HepG2 (cell line): ENCODE measurements around the gene VCAM1. TPM values are rescaled to one million over a fixed set of nuclear protein-coding genes. Genes with fewer than 3 reads are reported as not detected.

Source experiments
- ATAC-seq: fragments of 200-7000 bp; cut with Tn5 transposase; 3 replicates; pipeline ENCODE4 v1.9.1; 2020; ENCODE audit warnings: mild to moderate bottlenecking, moderate library complexity
- BruUV-seq: library from RNA; stranded (reverse); fragments of 400-500 nt; replicated peaks from 2 replicates; lab custom pipeline; 2021; lab: Mats Ljungman, UMichigan
- CTCF ChIA-PET: fragments of 300-600 bp; formaldehyde crosslinking; extraction: SDS; loops from one replicate; lab custom pipeline; 2021; ENCODE audit warnings: low total read pairs, inconsistent platforms, low intra/inter-chr PET ratio; lab: Yijun Ruan, JAX
- POLR2A ChIA-PET: fragments of 350-600 bp; sonication (Branson Sonifier 250); formaldehyde crosslinking; loops from one replicate; lab custom pipeline; 2020; ENCODE audit warnings: antibody characterized with exemption, inconsistent platforms; lab: Yijun Ruan, JAX
- DNase-seq: peaks from one replicate; pipeline ENCODE4 v3.0.0-alpha.2; 2015; ENCODE audit warnings: low spot score
- FAIRE-seq: peaks from 3 replicates; lab custom pipeline; 2011; peaks lifted over from hg19 to GRCh38; lab: Jason Lieb, UNC
- H2AFZ ChIP-seq: one replicate; pipeline ENCODE4 v1.6.1; 2011; ENCODE audit warnings: low read length, inconsistent platforms
- H3K27ac ChIP-seq: fragments of 300-600 bp; 3 replicates; pipeline ENCODE4 v1.8.0; 2011; ENCODE audit warnings: mixed run types, mild to moderate bottlenecking, mixed read lengths, low read length, inconsistent platforms; ENCODE audit not compliant: insufficient read depth; ENCODE audit errors: extremely low read length
- H3K27me3 ChIP-seq, 2 experiments: fragments of 200-600 bp in 1 of 2; 2 replicates in 1 of 2; 3 replicates in 1 of 2; pipeline versions ENCODE4 v1.6.0 to v1.8.0; 2011; ENCODE audit warnings: low read length in 2 of 2, mild to moderate bottlenecking in 2 of 2, moderate library complexity in 2 of 2, inconsistent platforms in 1 of 2; ENCODE audit not compliant: insufficient read depth in 2 of 2, control insufficient read depth in 1 of 2
- H3K36me3 ChIP-seq, 2 experiments: fragments of 200-600 bp in 1 of 2; replicated peaks in 1 of 2; 2 replicates in 1 of 2; 3 replicates in 1 of 2; pipeline versions ENCODE4 v1.5.1 to v1.8.0; 2011; ENCODE audit warnings: low read length in 2 of 2, inconsistent platforms in 1 of 2; ENCODE audit not compliant: insufficient read depth in 2 of 2, control insufficient read depth in 1 of 2
- H3K4me1 ChIP-seq: 2 replicates; pipeline ENCODE4 v1.5.1; 2012; ENCODE audit warnings: low read length, inconsistent platforms; ENCODE audit not compliant: insufficient read depth
- H3K4me2 ChIP-seq: 2 replicates; pipeline ENCODE4 v1.6.0; 2011; ENCODE audit warnings: low read depth, low read length, inconsistent platforms
- H3K4me3 ChIP-seq, 3 experiments: fragments of 200-600 bp in 1 of 3; sonication (generic), shearing (Covaris generic) in 1 of 3; replicated peaks in 1 of 3; 2 replicates each; pipeline ENCODE4 v1.5.1; 2011 to 2016; ENCODE audit warnings: low read length in 3 of 3, inconsistent platforms in 2 of 3, low read depth in 2 of 3, mild to moderate bottlenecking in 2 of 3, control low read depth in 1 of 3, mixed read lengths in 1 of 3; ENCODE audit not compliant: insufficient read depth in 1 of 3
- H3K79me2 ChIP-seq: one replicate; pipeline ENCODE4 v1.6.1; 2011; ENCODE audit warnings: low read length, inconsistent platforms; ENCODE audit not compliant: insufficient read depth
- H3K9ac ChIP-seq: 2 replicates; pipeline ENCODE4 v1.6.0; 2011; ENCODE audit warnings: mild to moderate bottlenecking, low read depth, low read length, inconsistent platforms; ENCODE audit not compliant: insufficient read depth
- H3K9me3 ChIP-seq: 2 replicates; pipeline ENCODE4 v1.5.1; 2012; ENCODE audit warnings: mild to moderate bottlenecking, low read length
- H4K20me1 ChIP-seq: 2 replicates; pipeline ENCODE4 v1.6.0; 2011; ENCODE audit warnings: inconsistent platforms, mild to moderate bottlenecking, low read length, moderate library complexity; ENCODE audit not compliant: insufficient read depth
- CENPX ChIP-seq: sonication (generic); formaldehyde crosslinking; IDR thresholded peaks from 2 replicates; pipeline ENCODE4 v1.9.0; 2021; ENCODE audit warnings: mild to moderate bottlenecking, missing genetic modification reagents, moderate library complexity
- DBP ChIP-seq: sonication (generic); formaldehyde crosslinking; IDR thresholded peaks from 2 replicates; pipeline ENCODE4 v1.4.0; 2020; ENCODE audit warnings: missing genetic modification reagents; ENCODE audit errors: not compliant biosample characterization
- ETV6 ChIP-seq: sonication (generic); formaldehyde crosslinking; conservative IDR thresholded peaks from 2 replicates; pipeline ENCODE4 v1.4.0; 2020; ENCODE audit warnings: missing genetic modification reagents
- FOXK1 ChIP-seq: sonication (generic); formaldehyde crosslinking; IDR thresholded peaks from 2 replicates; pipeline ENCODE4 v1.4.0; 2020; ENCODE audit warnings: low read depth, missing genetic modification reagents, borderline replicate concordance
- FOXO1 ChIP-seq: sonication (generic); formaldehyde crosslinking; IDR thresholded peaks from 2 replicates; pipeline ENCODE4 v1.4.0; 2020; ENCODE audit warnings: missing genetic modification reagents
- POLR2AphosphoS2 ChIP-seq: IDR thresholded peaks from 2 replicates; pipeline ENCODE4 v1.6.1; 2011; ENCODE audit warnings: low read depth, low read length, improper control_type of control experiment
- RAD51 ChIP-seq: fragments of 450-650 bp; IDR thresholded peaks from 2 replicates; pipeline ENCODE4 v1.6.1; 2016; ENCODE audit warnings: borderline replicate concordance
- RFX3 ChIP-seq: IDR thresholded peaks from 2 replicates; pipeline ENCODE4 v1.6.1; 2016; ENCODE audit warnings: missing biosample characterization, missing genetic modification reagents
- SNAI1 ChIP-seq: sonication (generic); formaldehyde crosslinking; IDR thresholded peaks from 2 replicates; pipeline ENCODE4 v1.5.0; 2020; ENCODE audit warnings: mild to moderate bottlenecking, missing genetic modification reagents, borderline replicate concordance
- TCF12 ChIP-seq, 2 experiments: fragments of 450-650 bp in 1 of 2; sonication (generic) in 1 of 2; formaldehyde crosslinking in 1 of 2; IDR thresholded peaks; 2 replicates each; pipeline versions ENCODE4 v1.6.1 to v1.8.0; 2017 to 2022; ENCODE audit warnings: antibody characterized with exemption in 1 of 2, mild to moderate bottlenecking in 1 of 2, missing genetic modification reagents in 1 of 2, moderate library complexity in 1 of 2
- THAP8 ChIP-seq: sonication (generic); formaldehyde crosslinking; IDR thresholded peaks from 2 replicates; pipeline ENCODE4 v1.5.1; 2020; ENCODE audit warnings: missing genetic modification reagents, mild to moderate bottlenecking, borderline replicate concordance
- YEATS4 ChIP-seq: sonication (generic); formaldehyde crosslinking; IDR thresholded peaks from 2 replicates; pipeline ENCODE4 v1.4.0; 2020; ENCODE audit warnings: missing genetic modification reagents, borderline replicate concordance
- ZBTB21 ChIP-seq: sonication (generic); formaldehyde crosslinking; IDR thresholded peaks from 2 replicates; pipeline ENCODE4 v1.4.0; 2020; ENCODE audit warnings: missing genetic modification reagents
- ZNF138 ChIP-seq: sonication (generic); formaldehyde crosslinking; IDR thresholded peaks from 2 replicates; pipeline ENCODE4 v1.5.0; 2020; ENCODE audit warnings: mild to moderate bottlenecking, low read depth, missing genetic modification reagents
- ZNF556 ChIP-seq: sonication (generic); formaldehyde crosslinking; IDR thresholded peaks from 2 replicates; pipeline ENCODE4 v1.4.0; 2020; ENCODE audit warnings: mild to moderate bottlenecking, missing genetic modification reagents, borderline replicate concordance
- ZNF574 ChIP-seq: sonication (generic); formaldehyde crosslinking; IDR thresholded peaks from 2 replicates; pipeline ENCODE4 v1.4.0; 2020; ENCODE audit warnings: missing genetic modification reagents
- WGBS: methylation state at CpG from one replicate; pipeline ENCODE4 v1.1.6; 2017; ENCODE audit warnings: low lambda C conversion rate; 5-methylcytosine and 5-hydroxymethylcytosine counted together
- in situ Hi-C: cut with HindIII; loops from 2 replicates; pipeline ENCODE4 v1.10.0; 2017; ENCODE audit warnings: low pct_unique_long_range_greater_than_20kb; ENCODE audit not compliant: extremely low pct_ligation_motif_present
- intact Hi-C: fragments of 100-400 bp; cut with micrococcal nuclease; formaldehyde crosslinking; loops from one replicate; pipeline ENCODE4 v1.10.0; 2022; ENCODE audit not compliant: unreplicated experiment
- polyA plus RNA-seq, 8 experiments: library from polyadenylated mRNA; depleted of rRNA in 3 of 8; stranded (reverse) in 7 of 8; unstranded in 1 of 8; fragments of >200 nt; fragmentation: Illumina TruSeq in 4 of 8; extraction: Trizol in 4 of 8; gene quantifications; 2 replicates each; pipeline versions ENCODE4 v1.2.1 to v1.2.3, GENCODE V29; 2011 to 2016; ENCODE audit warnings: low read depth in 4 of 8, missing spikeins in 1 of 8, mixed read lengths in 1 of 8; ENCODE audit not compliant: insufficient read depth in 1 of 8
- total RNA-seq, 5 experiments: library from RNA; depleted of rRNA; stranded (reverse); fragments of >200 nt; fragmentation: Illumina TruSeq; extraction: Trizol; gene quantifications; 2 replicates each; pipeline ENCODE4 v1.2.3, GENCODE V29; 2016; ENCODE audit warnings: low read depth in 1 of 5

The VCAM1 gene
- total and polyA plus RNA-seq, 2 of the 13 experiments (the other 11 are each of a cell fraction or from before 2014, with no cell fraction given) = not detected

- no peak for ATAC-seq
- Histone ChIP-seq H4K20me1 (no peaks in the 10 kb centered on the region), H3K36me3 (no peaks in the 10 kb centered on the region), H3K9ac (no peak overlapping the region), H3K4me1 (no peaks in the 10 kb centered on the region), H3K4me2 (no peak overlapping the region), H3K9me3 (no peaks in the 10 kb centered on the region), H3K27me3 (no peaks in the 10 kb centered on the region; a peak in 1 of 5 replicates), H2AFZ (no peak overlapping the region), H3K4me3 (no peak overlapping the region), H3K79me2 (no peaks in the 10 kb centered on the region), H3K27ac (no peak overlapping the region)
- TF ChIP-seq ZNF556 = no peak
- no peak for TF ChIP-seq FOXO1 (CRISPR knock-in tag)
- TF ChIP-seq TCF12 (IDR thresholded peaks at IDR 0.05) = no peak
- TF ChIP-seq TCF12 (CRISPR knock-in tag; IDR thresholded peaks at IDR 0.05) = no peak
- no peak for TF ChIP-seq DBP
- no peak for TF ChIP-seq RAD51
- no peak for TF ChIP-seq ZBTB21 (CRISPR knock-in tag)
- TF ChIP-seq ETV6 = no peak
- TF ChIP-seq CENPX = no peak
- TF ChIP-seq SNAI1 (CRISPR knock-in tag) = no peak
- no peak for TF ChIP-seq FOXK1 (CRISPR knock-in tag)
- no peak for TF ChIP-seq ZNF574 (CRISPR knock-in tag)
- TF ChIP-seq POLR2AphosphoS2 = no peak
- TF ChIP-seq RFX3 (CRISPR knock-in tag) = no peak
- TF ChIP-seq THAP8 = no peak
- no peak for TF ChIP-seq ZNF138 (CRISPR knock-in tag)
- TF ChIP-seq YEATS4 (CRISPR knock-in tag) = no peak
- intact Hi-C loops = no loop called here
- FAIRE-seq = no peak
- BruUV-seq = no TSS peak
- 15% methylated on average over 5 of the region's 5 CpGs for WGBS
- DNase-seq = no peak
- in situ Hi-C loops = no loop called here
- CTCF ChIA-PET = no interaction called here
- POLR2A ChIA-PET = no interaction called here
These were observed 66.0 kb downstream of the VCAM1 start for GRCh38 chr1:100785470-100786052.
